Measurements from ENCODE around the gene MIA.
"Not testable (repeated sequence)": the region's sequence is repeated elsewhere in the genome, so short reads cannot be mapped to it uniquely, and the experiment has no call there.

The MIA gene

GRCh38 chr19:40811478-40812341, 36.4 kb downstream of the MIA start:
- Histone ChIP-seq H2AFZ (ENCODE audit: low read length) (no peak overlapping the region), H4K20me1 (ENCODE audit: insufficient read depth, low read length) (no peaks in the 10 kb centered on the region), H3F3A (ENCODE audit: insufficient read depth, low read length) (no peaks in the 10 kb centered on the region), H3K27me3 (replicated peaks; ENCODE audit: insufficient read depth, low read length) (peaks cover 9% of the 10 kb centered on the region), H3K4me3 (ENCODE audit: low read length) (no peak overlapping the region), H3K4me2 (ENCODE audit: low read depth, low read length) (no peak overlapping the region), H3K9me2 (replicated peaks; ENCODE audit: insufficient read depth, low read length) (no peaks in the 10 kb centered on the region), H3K36me3 (replicated peaks; ENCODE audit: insufficient read depth, low read length) (no peaks in the 10 kb centered on the region), H3K27ac (ENCODE audit: low read length) (no peak overlapping the region), H3K9ac (ENCODE audit: low read length) (no peak overlapping the region), H3K9me3 (replicated peaks; ENCODE audit: insufficient read depth, low read length) (no peaks in the 10 kb centered on the region), H3K79me2 (ENCODE audit: low read length) (no peaks in the 10 kb centered on the region), H3K4me1 (ENCODE audit: low read length) (no peaks in the 10 kb centered on the region)
- no peak for DNase-seq
- TF ChIP-seq EZH2phosphoT487 (IDR thresholded peaks at IDR 0.05; ENCODE audit: low read length) (no peak), EZH2 (optimal IDR thresholded peaks at IDR 0.05; ENCODE audit: low read depth, low read length) (no peak), CTCF (IDR thresholded peaks at IDR 0.05; ENCODE audit: low read length) (no peak)

- not testable (repeated sequence) for H3K9me3 ChIP-seq (replicated peaks; ENCODE audit: insufficient read depth, low read length); H3K9me2 ChIP-seq (replicated peaks; ENCODE audit: insufficient read depth, low read length); DNase-seq; H3K79me2 ChIP-seq (ENCODE audit: low read length); H3K4me3 ChIP-seq (ENCODE audit: low read length); H3K4me1 ChIP-seq (ENCODE audit: low read length); H3F3A ChIP-seq (ENCODE audit: insufficient read depth, low read length); H3K27ac ChIP-seq (ENCODE audit: low read length); H3K36me3 ChIP-seq (replicated peaks; ENCODE audit: insufficient read depth, low read length); H2AFZ ChIP-seq (ENCODE audit: low read length); H3K9ac ChIP-seq (ENCODE audit: low read length); H3K4me2 ChIP-seq (ENCODE audit: low read depth, low read length); H3K27me3 ChIP-seq (replicated peaks; ENCODE audit: insufficient read depth, low read length); H4K20me1 ChIP-seq (ENCODE audit: insufficient read depth, low read length)
These were observed 37.2 kb downstream of the MIA start for GRCh38 chr19:40812571-40812970.

- Histone ChIP-seq H3K9me3 (replicated peaks; ENCODE audit: insufficient read depth, low read length) (no peaks in the 10 kb centered on the region), H3K9ac (ENCODE audit: low read length) (no peak overlapping the region), H3K4me2 (ENCODE audit: low read depth, low read length) (no peak overlapping the region), H3K36me3 (replicated peaks; ENCODE audit: insufficient read depth, low read length) (no peaks in the 10 kb centered on the region), H4K20me1 (ENCODE audit: insufficient read depth, low read length) (no peaks in the 10 kb centered on the region), H2AFZ (ENCODE audit: low read length) (no peak overlapping the region), H3K27me3 (replicated peaks; ENCODE audit: insufficient read depth, low read length) (peaks cover 9% of the 10 kb centered on the region), H3K27ac (ENCODE audit: low read length) (no peak overlapping the region), H3K79me2 (ENCODE audit: low read length) (no peaks in the 10 kb centered on the region), H3K4me1 (ENCODE audit: low read length) (no peaks in the 10 kb centered on the region), H3F3A (ENCODE audit: insufficient read depth, low read length) (no peaks in the 10 kb centered on the region), H3K9me2 (replicated peaks; ENCODE audit: insufficient read depth, low read length) (no peaks in the 10 kb centered on the region), H3K4me3 (ENCODE audit: low read length) (no peak overlapping the region)
- no peak for DNase-seq
- no peak for TF ChIP-seq EZH2phosphoT487 (IDR thresholded peaks at IDR 0.05; ENCODE audit: low read length)
- no peak for TF ChIP-seq CTCF (IDR thresholded peaks at IDR 0.05; ENCODE audit: low read length)
- no peak for TF ChIP-seq EZH2 (optimal IDR thresholded peaks at IDR 0.05; ENCODE audit: low read depth, low read length)
These were observed 37.9 kb downstream of the MIA start for GRCh38 chr19:40813182-40813581.

- Histone ChIP-seq H3K9ac (ENCODE audit: low read length) (no peak overlapping the region), H4K20me1 (ENCODE audit: insufficient read depth, low read length) (no peaks in the 10 kb centered on the region), H2AFZ (ENCODE audit: low read length) (no peak overlapping the region), H3K4me2 (ENCODE audit: low read depth, low read length) (no peak overlapping the region), H3K4me3 (ENCODE audit: low read length) (no peak overlapping the region), H3K9me3 (replicated peaks; ENCODE audit: insufficient read depth, low read length) (no peaks in the 10 kb centered on the region), H3K4me1 (ENCODE audit: low read length) (no peaks in the 10 kb centered on the region), H3F3A (ENCODE audit: insufficient read depth, low read length) (no peaks in the 10 kb centered on the region), H3K27ac (ENCODE audit: low read length) (no peak overlapping the region), H3K79me2 (ENCODE audit: low read length) (no peaks in the 10 kb centered on the region), H3K9me2 (replicated peaks; ENCODE audit: insufficient read depth, low read length) (no peaks in the 10 kb centered on the region), H3K36me3 (replicated peaks; ENCODE audit: insufficient read depth, low read length) (no peaks in the 10 kb centered on the region), H3K27me3 (replicated peaks; ENCODE audit: insufficient read depth, low read length) (peaks cover 9% of the 10 kb centered on the region)
- no peak for TF ChIP-seq CTCF (IDR thresholded peaks at IDR 0.05; ENCODE audit: low read length)
- TF ChIP-seq EZH2 (optimal IDR thresholded peaks at IDR 0.05; ENCODE audit: low read depth, low read length): no peak
- no peak for TF ChIP-seq EZH2phosphoT487 (IDR thresholded peaks at IDR 0.05; ENCODE audit: low read length)
- DNase-seq: no peak
These were observed 39.9 kb downstream of the MIA start for GRCh38 chr19:40815223-40815622.

Measured in MM.1S (cell line).